ENCODE results near the gene NOTUM. TPM values are rescaled to one million over a fixed set of nuclear protein-coding genes. Genes with fewer than 3 reads are reported as not detected.
A peak's percentile ranks its signal among the peaks of the same experiment; 100 is the strongest.

The NOTUM gene
- total RNA-seq, 2 experiments from 2014 or later, result not detected

DNA sequence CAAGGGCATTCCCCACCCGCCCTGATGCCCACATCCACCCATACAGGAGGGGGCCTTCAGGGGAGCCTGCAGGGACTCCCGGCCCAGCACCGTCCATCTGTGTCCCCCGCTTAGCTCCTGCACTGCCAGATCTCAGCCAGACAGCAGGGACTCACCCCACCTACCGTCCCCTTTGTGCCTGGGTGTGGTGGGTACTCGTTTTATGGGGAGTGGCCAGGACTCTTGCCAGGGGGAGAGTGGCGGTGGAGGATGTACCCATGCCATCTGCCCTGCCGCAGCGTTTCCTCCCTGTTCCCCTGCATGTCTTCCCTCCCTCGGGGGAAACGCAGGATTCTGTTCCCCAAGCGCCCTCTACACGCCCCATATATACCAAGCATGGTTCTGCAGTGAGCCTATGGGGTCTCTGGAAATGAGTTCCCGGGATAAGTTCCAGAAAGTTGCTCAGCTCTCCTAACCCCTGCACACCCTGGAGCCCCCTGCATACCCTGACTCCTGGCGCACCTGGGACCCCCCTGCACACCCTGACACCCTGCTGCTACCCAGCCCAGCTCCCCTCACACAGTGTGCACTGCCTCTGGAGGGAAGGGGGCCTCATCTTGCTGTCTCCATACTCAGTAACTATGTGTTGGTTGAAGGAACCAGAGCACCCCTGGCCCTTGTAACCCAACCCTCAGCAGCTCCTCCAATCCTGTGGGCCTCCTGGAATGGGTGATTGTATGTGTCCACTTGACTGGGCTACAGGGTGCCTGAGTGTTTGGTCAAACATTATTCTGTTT lies 29.2 kb downstream of the NOTUM start:
- H3K27ac Mint-ChIP-seq, result no peak overlapping the region

DNA sequence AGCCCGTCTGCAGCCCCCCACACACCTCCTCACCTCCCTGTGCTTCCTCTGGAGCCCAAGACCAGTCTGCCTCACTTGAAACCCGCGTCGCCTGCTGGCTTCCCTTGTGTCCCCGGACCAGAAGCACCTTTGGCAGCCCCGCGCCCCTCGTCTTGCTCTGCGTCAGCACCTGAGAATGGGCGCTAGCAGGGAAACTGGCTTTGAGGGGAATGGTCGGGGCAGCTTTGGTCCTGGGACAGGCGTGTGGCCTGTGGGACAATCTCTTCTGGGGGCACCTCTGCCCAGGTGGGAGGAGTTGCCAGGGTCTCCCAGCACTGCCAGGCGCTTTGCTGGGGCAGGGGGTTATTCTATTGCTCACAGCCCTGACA lies 29.8 kb downstream of the NOTUM start:
- ChIA-PET POLR2A (no interaction called here), CTCF (no interaction called here)
- peaks cover 5% of the 10 kb centered on the region for H3K4me1 Mint-ChIP-seq (ENCODE audit: low read depth)
- DNase-seq, result no peak
- intact Hi-C loops (cut with DNase I, micrococcal nuclease), result no loop called here
- ATAC-seq (ENCODE audit: poor library complexity), result no peak
- Histone ChIP-seq H3K4me3 (ENCODE audit: low read length) (no peak overlapping the region), H3K36me3 (ENCODE audit: insufficient read depth, low read length) (no peaks in the 10 kb centered on the region), H3K27ac (ENCODE audit: low read depth in 1 of 2, low read length in 2 of 2) (no peak overlapping the region), H3K9me3 (ENCODE audit: control insufficient read depth in 1 of 2, insufficient read depth in 1 of 2, low read length in 2 of 2) (no peaks in the 10 kb centered on the region), H3K27me3 (ENCODE audit: control insufficient read depth in 1 of 2, insufficient read depth in 2 of 2, low read length in 2 of 2) (peaks cover 19 to 20% of the 10 kb centered on the region in 2 experiments), H3K4me1 (ENCODE audit: insufficient read depth, low read length) (peaks cover 23% of the 10 kb centered on the region)
- no peaks in the 10 kb centered on the region for H3K36me3 Mint-ChIP-seq (ENCODE audit: low read depth)
- H3K27me3 Mint-ChIP-seq, result peaks cover 19% of the 10 kb centered on the region
- no peaks in the 10 kb centered on the region for H3K9me3 Mint-ChIP-seq
- H3K27ac Mint-ChIP-seq, result no peak overlapping the region
- TF ChIP-seq, protein P1, sequence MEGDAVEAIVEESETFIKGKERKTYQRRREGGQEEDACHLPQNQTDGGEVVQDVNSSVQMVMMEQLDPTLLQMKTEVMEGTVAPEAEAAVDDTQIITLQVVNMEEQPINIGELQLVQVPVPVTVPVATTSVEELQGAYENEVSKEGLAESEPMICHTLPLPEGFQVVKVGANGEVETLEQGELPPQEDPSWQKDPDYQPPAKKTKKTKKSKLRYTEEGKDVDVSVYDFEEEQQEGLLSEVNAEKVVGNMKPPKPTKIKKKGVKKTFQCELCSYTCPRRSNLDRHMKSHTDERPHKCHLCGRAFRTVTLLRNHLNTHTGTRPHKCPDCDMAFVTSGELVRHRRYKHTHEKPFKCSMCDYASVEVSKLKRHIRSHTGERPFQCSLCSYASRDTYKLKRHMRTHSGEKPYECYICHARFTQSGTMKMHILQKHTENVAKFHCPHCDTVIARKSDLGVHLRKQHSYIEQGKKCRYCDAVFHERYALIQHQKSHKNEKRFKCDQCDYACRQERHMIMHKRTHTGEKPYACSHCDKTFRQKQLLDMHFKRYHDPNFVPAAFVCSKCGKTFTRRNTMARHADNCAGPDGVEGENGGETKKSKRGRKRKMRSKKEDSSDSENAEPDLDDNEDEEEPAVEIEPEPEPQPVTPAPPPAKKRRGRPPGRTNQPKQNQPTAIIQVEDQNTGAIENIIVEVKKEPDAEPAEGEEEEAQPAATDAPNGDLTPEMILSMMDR (IDR thresholded peaks at IDR 0.05), result no peak
- peak overlapping the region; percentile 43 for H3K4me3 Mint-ChIP-seq

More for the DNA sequence above, 29.2 kb downstream of the NOTUM start:
- ChIA-PET CTCF (no interaction called here), POLR2A (no interaction called here)
- H3K36me3 Mint-ChIP-seq (ENCODE audit: low read depth), result no peaks in the 10 kb centered on the region
- TF ChIP-seq, protein P1 (IDR thresholded peaks at IDR 0.05), result no peak
- intact Hi-C loops (cut with DNase I, micrococcal nuclease), result no loop called here
- H3K9me3 Mint-ChIP-seq, result no peaks in the 10 kb centered on the region
- peaks cover 19% of the 10 kb centered on the region for H3K27me3 Mint-ChIP-seq
- peak overlapping the region; percentile 45 for H3K4me3 Mint-ChIP-seq
- Histone ChIP-seq H3K4me3 (ENCODE audit: low read length) (no peak overlapping the region), H3K27me3 (ENCODE audit: control insufficient read depth in 1 of 2, insufficient read depth in 2 of 2, low read length in 2 of 2) (peaks cover 19 to 20% of the 10 kb centered on the region in 2 experiments), H3K4me1 (ENCODE audit: insufficient read depth, low read length) (peaks cover 22% of the 10 kb centered on the region), H3K36me3 (ENCODE audit: insufficient read depth, low read length) (no peaks in the 10 kb centered on the region), H3K9me3 (ENCODE audit: control insufficient read depth in 1 of 2, insufficient read depth in 1 of 2, low read length in 2 of 2) (no peaks in the 10 kb centered on the region), H3K27ac (ENCODE audit: low read depth in 1 of 2, low read length in 2 of 2) (no peak overlapping the region)
- ATAC-seq (ENCODE audit: poor library complexity) (no peak), DNase-seq (no peak)
- H3K4me1 Mint-ChIP-seq (ENCODE audit: low read depth), result no peaks in the 10 kb centered on the region

DNA sequence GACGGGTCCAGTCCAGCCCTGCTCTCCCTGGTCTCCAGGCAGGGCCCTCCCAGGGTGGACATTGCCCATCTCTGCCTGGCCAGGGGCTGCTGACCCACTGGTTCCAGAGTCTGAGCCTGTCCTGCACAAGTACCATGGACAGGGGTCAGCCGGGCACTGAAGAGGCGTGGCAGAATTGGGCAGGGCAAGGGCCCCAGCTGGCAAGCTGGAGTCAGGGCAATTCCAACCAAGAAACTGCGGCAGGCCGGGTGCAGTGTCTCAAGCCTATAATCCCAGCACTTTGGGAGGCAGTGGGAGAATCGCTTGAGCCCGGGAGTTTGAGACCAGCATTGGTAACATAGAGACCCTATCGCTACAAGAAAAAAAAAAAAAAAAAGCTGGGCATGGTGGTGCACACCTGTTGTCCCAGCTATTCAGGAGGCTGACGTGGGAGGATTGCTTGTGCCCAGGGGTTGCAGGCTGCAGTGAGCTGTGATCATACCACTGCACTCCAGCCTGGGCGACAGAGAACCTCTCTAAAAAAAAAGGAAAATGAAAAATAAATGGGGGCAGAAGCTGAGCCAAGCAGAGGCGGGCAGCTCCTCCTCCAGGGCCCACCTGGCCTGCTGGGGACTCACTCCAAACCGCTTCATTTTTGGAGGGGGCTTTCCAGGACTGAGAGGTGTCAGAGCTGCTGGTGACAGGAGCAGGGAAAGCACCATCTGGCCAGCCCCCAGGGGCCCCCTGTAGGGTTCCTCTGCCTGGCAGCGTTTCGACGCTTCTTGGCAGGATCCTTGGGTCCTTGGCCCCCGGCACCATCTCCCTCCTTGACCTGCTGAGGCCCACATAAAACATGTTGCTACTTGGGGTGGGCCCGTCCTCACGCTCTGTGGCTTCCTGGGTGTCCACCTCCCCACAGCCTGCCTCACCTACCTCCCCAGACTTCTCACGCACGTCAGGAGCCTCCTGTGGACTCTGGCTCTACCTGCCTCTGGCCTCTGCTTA lies 30.6 kb downstream of the NOTUM start:
- intact Hi-C loops (cut with DNase I, micrococcal nuclease), result no loop called here
- H3K36me3 ChIP-seq (ENCODE audit: insufficient read depth, low read length), result no peaks in the 10 kb centered on the region
- DNase-seq (no peak), ATAC-seq (ENCODE audit: poor library complexity) (no peak)
- Mint-ChIP-seq H3K4me3 (peak overlapping the region; percentile 43), H3K27ac (no peak overlapping the region), H3K4me1 (ENCODE audit: low read depth) (peaks cover 11% of the 10 kb centered on the region), H3K9me3 (no peaks in the 10 kb centered on the region), H3K27me3 (peaks cover 19% of the 10 kb centered on the region), H3K36me3 (ENCODE audit: low read depth) (no peaks in the 10 kb centered on the region)
- CTCF ChIA-PET, result no interaction called here
- H3K4me1 ChIP-seq (ENCODE audit: insufficient read depth, low read length), result peaks cover 29% of the 10 kb centered on the region
- no peaks in the 10 kb centered on the region for H3K9me3 ChIP-seq (ENCODE audit: control insufficient read depth in 1 of 2, insufficient read depth in 1 of 2, low read length in 2 of 2)
- TF ChIP-seq, protein P1 (IDR thresholded peaks at IDR 0.05), result no peak
- POLR2A ChIA-PET, result no interaction called here
- H3K27me3 ChIP-seq (ENCODE audit: control insufficient read depth in 1 of 2, insufficient read depth in 2 of 2, low read length in 2 of 2), result peaks cover 19 to 20% of the 10 kb centered on the region in 2 experiments
- no peak overlapping the region for H3K27ac ChIP-seq (ENCODE audit: low read depth in 1 of 2, low read length in 2 of 2)
- no peak overlapping the region for H3K4me3 ChIP-seq (ENCODE audit: low read length)

Data from CD4-positive, alpha-beta T cell (primary cell).